Panc1 (cell line): ENCODE results near the gene RAP1GAP2. TPM values are rescaled to one million over a fixed set of nuclear protein-coding genes. Genes with fewer than 3 reads are reported as not detected.

ENCODE experiments used
- ATAC-seq: fragments of 200-7000 bp; cut with Tn5 transposase; 2 replicates; pipeline ENCODE4 v1.9.1; 2020; ENCODE audit warnings: mild to moderate bottlenecking, moderate library complexity
- BruUV-seq: library from RNA; stranded (reverse); fragments of 400-500 nt; replicated peaks from 2 replicates; lab custom pipeline; 2021; lab: Mats Ljungman, UMichigan
- CTCF ChIA-PET: fragments of 300-600 bp; sonication (Branson Sonifier 250); formaldehyde crosslinking; loops from one replicate; lab custom pipeline; 2022; ENCODE audit warnings: antibody characterized with exemption; lab: Charles Lee
- POLR2A ChIA-PET: fragments of 300-600 bp; sonication (Branson Sonifier 250); formaldehyde crosslinking; loops from one replicate; lab custom pipeline; 2022; ENCODE audit warnings: antibody characterized with exemption; lab: Charles Lee
- DNase-seq: peaks from one replicate; pipeline ENCODE4 v3.0.0-alpha.2; 2010; ENCODE audit warnings: low read depth, low spot score
- H3K27ac ChIP-seq: 2 replicates; pipeline ENCODE4 v1.5.1; 2011; ENCODE audit warnings: mild to moderate bottlenecking, low read length, inconsistent platforms
- H3K27me3 ChIP-seq: fragments of 200-500 bp; sonication (Bioruptor generic); 2 replicates; pipeline ENCODE4 v1.6.0; 2014; ENCODE audit warnings: low read length, inconsistent platforms; ENCODE audit not compliant: control insufficient read depth, insufficient read depth
- H3K36me3 ChIP-seq: fragments of 200-500 bp; sonication (Bioruptor generic); 2 replicates; pipeline ENCODE4 v1.5.1; 2014; ENCODE audit warnings: inconsistent platforms, mild to moderate bottlenecking, low read length, moderate library complexity; ENCODE audit not compliant: control insufficient read depth, insufficient read depth
- H3K4me1 ChIP-seq: 2 replicates; pipeline ENCODE4 v1.5.1; 2011; ENCODE audit warnings: inconsistent platforms, mild to moderate bottlenecking, low read length, moderate library complexity; ENCODE audit not compliant: control insufficient read depth, insufficient read depth
- H3K4me3 ChIP-seq, 2 experiments: 2 replicates each; pipeline ENCODE4 v1.5.1; 2011 to 2012; ENCODE audit warnings: low read depth in 2 of 2, low read length in 2 of 2, mild to moderate bottlenecking in 2 of 2, inconsistent platforms in 1 of 2, moderate library complexity in 1 of 2
- H3K9me3 ChIP-seq: fragments of 200-500 bp; sonication (Bioruptor generic); 2 replicates; pipeline ENCODE4 v1.5.1; 2014; ENCODE audit warnings: low read depth, mild to moderate bottlenecking, inconsistent platforms, low read length, moderate library complexity; ENCODE audit not compliant: control insufficient read depth, insufficient read depth
- POLR2AphosphoS5 ChIP-seq: IDR thresholded peaks from 2 replicates; pipeline ENCODE4 v1.6.1; 2012; ENCODE audit warnings: mild to moderate bottlenecking, low read depth, low read length, moderate library complexity
- SIN3A ChIP-seq: IDR thresholded peaks from 2 replicates; pipeline ENCODE4 v1.6.1; 2012; ENCODE audit warnings: low read depth, mild to moderate bottlenecking, low read length, moderate library complexity, borderline replicate concordance; ENCODE audit not compliant: insufficient read depth
- TCF7L2 ChIP-seq: IDR thresholded peaks from 2 replicates; pipeline ENCODE4 v1.6.1; 2011; ENCODE audit warnings: mild to moderate bottlenecking, low read depth, low read length, inconsistent platforms
- in situ Hi-C: cut with HindIII; loops from 2 replicates; pipeline ENCODE4 v1.10.0; 2016; ENCODE audit warnings: low sequenced_read_pairs, low pct_unique_long_range_greater_than_20kb
- intact Hi-C: fragments of 100-400 bp; cut with micrococcal nuclease; formaldehyde crosslinking; loops from one replicate; pipeline ENCODE4 v1.10.0; 2022; ENCODE audit not compliant: unreplicated experiment
- total RNA-seq: library from RNA; stranded (reverse); gene quantifications from one replicate; pipeline ENCODE4 v1.2.1, GENCODE V29; 2021; ENCODE audit not compliant: unreplicated experiment
- TF ChIP-seq, protein P1 (sequence below), 2 experiments: IDR thresholded peaks; 2 replicates each; pipeline ENCODE4 v1.6.1; 2011 to 2012; ENCODE audit warnings: low read depth in 2 of 2, control low read depth in 1 of 2, low read length in 1 of 2, mild to moderate bottlenecking in 1 of 2, moderate library complexity in 1 of 2; ENCODE audit not compliant: insufficient read depth in 1 of 2
- TF ChIP-seq, protein P2 (sequence below): fragments of 450-650 bp; IDR thresholded peaks from 2 replicates; pipeline ENCODE4 v1.5.1; 2017; ENCODE audit warnings: mild to moderate bottlenecking

The RAP1GAP2 gene
- total RNA-seq, 1 experiment from 2014 or later: 10.0 TPM

DNA sequence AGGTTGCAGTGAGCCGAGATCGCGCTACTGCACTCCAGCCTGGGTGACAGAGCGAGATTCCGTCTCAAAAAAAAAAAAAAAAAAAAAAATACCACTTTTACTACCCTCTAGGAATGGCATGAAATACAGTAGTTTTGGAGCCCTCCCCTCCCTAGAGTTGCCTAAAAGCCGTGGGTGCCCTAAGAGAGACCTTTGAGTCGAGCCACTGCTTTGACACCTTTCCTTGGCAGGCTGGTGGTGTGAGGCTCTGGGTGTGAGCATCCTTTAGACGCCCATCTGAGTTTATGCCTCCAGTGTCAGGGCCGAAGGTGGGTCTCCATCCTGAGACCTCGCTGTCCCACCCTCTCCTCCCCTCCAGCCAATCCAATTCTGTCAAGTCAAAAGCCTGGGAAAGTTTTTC lies 46.2 kb downstream of the RAP1GAP2 start:
- Histone ChIP-seq H3K27ac (no peak overlapping the region), H3K9me3 (no peaks in the 10 kb centered on the region), H3K4me3 (no peak overlapping the region), H3K36me3 (no peaks in the 10 kb centered on the region), H3K27me3 (no peaks in the 10 kb centered on the region), H3K4me1 (no peaks in the 10 kb centered on the region; the same call in 1 of the 2 replicates)
- ATAC-seq: no peak
- POLR2A ChIA-PET: no interaction called here
- no peak for DNase-seq
- intact Hi-C loops (loop anchor here (10.0 kb wide), 1 partner anchor 92 kb away; no protein-coding TSS in a partner anchor), in situ Hi-C loops (no loop called here)
- TF ChIP-seq, protein P1, sequence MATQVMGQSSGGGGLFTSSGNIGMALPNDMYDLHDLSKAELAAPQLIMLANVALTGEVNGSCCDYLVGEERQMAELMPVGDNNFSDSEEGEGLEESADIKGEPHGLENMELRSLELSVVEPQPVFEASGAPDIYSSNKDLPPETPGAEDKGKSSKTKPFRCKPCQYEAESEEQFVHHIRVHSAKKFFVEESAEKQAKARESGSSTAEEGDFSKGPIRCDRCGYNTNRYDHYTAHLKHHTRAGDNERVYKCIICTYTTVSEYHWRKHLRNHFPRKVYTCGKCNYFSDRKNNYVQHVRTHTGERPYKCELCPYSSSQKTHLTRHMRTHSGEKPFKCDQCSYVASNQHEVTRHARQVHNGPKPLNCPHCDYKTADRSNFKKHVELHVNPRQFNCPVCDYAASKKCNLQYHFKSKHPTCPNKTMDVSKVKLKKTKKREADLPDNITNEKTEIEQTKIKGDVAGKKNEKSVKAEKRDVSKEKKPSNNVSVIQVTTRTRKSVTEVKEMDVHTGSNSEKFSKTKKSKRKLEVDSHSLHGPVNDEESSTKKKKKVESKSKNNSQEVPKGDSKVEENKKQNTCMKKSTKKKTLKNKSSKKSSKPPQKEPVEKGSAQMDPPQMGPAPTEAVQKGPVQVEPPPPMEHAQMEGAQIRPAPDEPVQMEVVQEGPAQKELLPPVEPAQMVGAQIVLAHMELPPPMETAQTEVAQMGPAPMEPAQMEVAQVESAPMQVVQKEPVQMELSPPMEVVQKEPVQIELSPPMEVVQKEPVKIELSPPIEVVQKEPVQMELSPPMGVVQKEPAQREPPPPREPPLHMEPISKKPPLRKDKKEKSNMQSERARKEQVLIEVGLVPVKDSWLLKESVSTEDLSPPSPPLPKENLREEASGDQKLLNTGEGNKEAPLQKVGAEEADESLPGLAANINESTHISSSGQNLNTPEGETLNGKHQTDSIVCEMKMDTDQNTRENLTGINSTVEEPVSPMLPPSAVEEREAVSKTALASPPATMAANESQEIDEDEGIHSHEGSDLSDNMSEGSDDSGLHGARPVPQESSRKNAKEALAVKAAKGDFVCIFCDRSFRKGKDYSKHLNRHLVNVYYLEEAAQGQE (IDR thresholded peaks at IDR 0.05; ENCODE audit: insufficient read depth in 1 of 2, low read depth in 2 of 2, low read length in 1 of 2): no peak
- TF ChIP-seq, protein P2, sequence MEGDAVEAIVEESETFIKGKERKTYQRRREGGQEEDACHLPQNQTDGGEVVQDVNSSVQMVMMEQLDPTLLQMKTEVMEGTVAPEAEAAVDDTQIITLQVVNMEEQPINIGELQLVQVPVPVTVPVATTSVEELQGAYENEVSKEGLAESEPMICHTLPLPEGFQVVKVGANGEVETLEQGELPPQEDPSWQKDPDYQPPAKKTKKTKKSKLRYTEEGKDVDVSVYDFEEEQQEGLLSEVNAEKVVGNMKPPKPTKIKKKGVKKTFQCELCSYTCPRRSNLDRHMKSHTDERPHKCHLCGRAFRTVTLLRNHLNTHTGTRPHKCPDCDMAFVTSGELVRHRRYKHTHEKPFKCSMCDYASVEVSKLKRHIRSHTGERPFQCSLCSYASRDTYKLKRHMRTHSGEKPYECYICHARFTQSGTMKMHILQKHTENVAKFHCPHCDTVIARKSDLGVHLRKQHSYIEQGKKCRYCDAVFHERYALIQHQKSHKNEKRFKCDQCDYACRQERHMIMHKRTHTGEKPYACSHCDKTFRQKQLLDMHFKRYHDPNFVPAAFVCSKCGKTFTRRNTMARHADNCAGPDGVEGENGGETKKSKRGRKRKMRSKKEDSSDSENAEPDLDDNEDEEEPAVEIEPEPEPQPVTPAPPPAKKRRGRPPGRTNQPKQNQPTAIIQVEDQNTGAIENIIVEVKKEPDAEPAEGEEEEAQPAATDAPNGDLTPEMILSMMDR: no peak
- TF ChIP-seq POLR2AphosphoS5: no peak
- no peak for TF ChIP-seq SIN3A
- TF ChIP-seq TCF7L2: no peak
- no TSS peak for BruUV-seq
- CTCF ChIA-PET: no interaction called here

DNA sequence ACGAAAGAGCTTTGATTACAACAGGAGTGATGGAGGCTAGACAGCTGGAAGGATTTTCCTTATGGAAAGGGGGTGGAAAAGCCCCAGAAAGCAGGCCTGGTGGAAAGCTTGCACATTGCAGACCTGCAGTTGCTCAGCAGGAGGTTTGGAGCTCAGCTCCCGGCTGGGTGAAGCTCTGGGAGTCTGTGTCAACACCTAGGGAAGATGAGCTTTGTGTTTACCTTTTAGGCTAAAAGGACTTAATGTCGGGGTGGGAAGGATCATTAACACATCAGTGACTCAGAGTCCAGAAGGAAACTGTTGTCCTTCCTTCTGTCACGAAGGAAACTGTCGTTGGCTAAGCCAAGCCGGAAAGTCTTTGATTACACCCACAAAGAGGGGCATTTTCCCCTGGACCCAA lies 48.2 kb downstream of the RAP1GAP2 start:
- no peak overlapping the region for H3K27ac ChIP-seq
- no peak; the same call in 1 of the 2 replicates for ATAC-seq
- ChIA-PET CTCF (interaction anchor here (0.6 kb wide), 1 partner anchor 149 kb away, joined by 4 read pairs; no protein-coding TSS in a partner anchor), POLR2A (no interaction called here)
- TF ChIP-seq, protein P1 (IDR thresholded peaks at IDR 0.05; ENCODE audit: insufficient read depth in 1 of 2, low read depth in 2 of 2, low read length in 1 of 2): no peak
- no peak for TF ChIP-seq SIN3A
- TF ChIP-seq TCF7L2: no peak
- TF ChIP-seq POLR2AphosphoS5: no peak
- TF ChIP-seq, protein P2: no peak
- H3K9me3 ChIP-seq: no peaks in the 10 kb centered on the region
- H3K4me1 ChIP-seq: no peaks in the 10 kb centered on the region; the same call in 1 of the 2 replicates
- H3K36me3 ChIP-seq: no peaks in the 10 kb centered on the region
- H3K4me3 ChIP-seq: no peak overlapping the region
- no peak for DNase-seq
- intact Hi-C loops (loop anchor here (10.0 kb wide), 1 partner anchor 90 kb away; no protein-coding TSS in a partner anchor), in situ Hi-C loops (no loop called here)
- no TSS peak for BruUV-seq
- no peaks in the 10 kb centered on the region for H3K27me3 ChIP-seq
